RKO (cell line): ENCODE measurements around the gene ADCYAP1.

Experiments
- DNase-seq: peaks from one replicate; pipeline ENCODE4 v3.0.0-alpha.2; 2016; ENCODE audit warnings: low spot score

ADCYAP1 gene

DNA sequence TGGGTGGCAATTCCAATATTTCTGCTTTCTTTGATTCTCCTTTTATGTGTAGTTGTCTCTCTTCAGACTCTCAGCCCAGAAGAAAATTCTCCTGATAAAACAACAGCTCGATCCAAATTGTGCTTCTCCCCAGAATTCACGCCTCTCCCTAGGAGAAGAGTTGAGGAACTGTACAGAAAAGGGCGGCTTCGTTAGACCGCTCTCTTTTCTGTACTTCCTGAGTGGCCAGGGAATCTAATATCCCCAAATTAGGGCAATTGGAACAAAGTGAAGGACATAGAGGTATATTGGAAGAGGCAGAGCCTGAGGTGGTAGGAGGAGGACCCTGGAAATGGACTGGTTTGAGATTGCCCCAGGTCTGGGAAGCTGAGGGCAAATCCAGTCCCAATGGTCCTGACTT, 5.6 kb downstream of the ADCYAP1 start:
- DNase-seq, result no peak

GRCh38 chr18:911025-911424, 6.4 kb downstream of the ADCYAP1 start:
- DNase-seq, result no peak

GRCh38 chr18:911486-911885, 6.8 kb downstream of the ADCYAP1 start:
- no peak for DNase-seq

GRCh38 chr18:916562-916961, 11.9 kb downstream of the ADCYAP1 start:
- no peak for DNase-seq

GRCh38 chr18:919078-919477, 14.4 kb downstream of the ADCYAP1 start:
- DNase-seq, result no peak

GRCh38 chr18:923144-923866, 18.6 kb downstream of the ADCYAP1 start:
- DNase-seq, result no peak

- no peak for DNase-seq
Measured at GRCh38 chr18:924987-925386, 20.3 kb downstream of the ADCYAP1 start.

GRCh38 chr18:926946-927345, 22.3 kb downstream of the ADCYAP1 start:
- DNase-seq, result no peak

- no peak for DNase-seq
Measured at GRCh38 chr18:933082-933481, 28.4 kb downstream of the ADCYAP1 start.

- DNase-seq, result no peak
Measured at GRCh38 chr18:934518-935133, 30.0 kb downstream of the ADCYAP1 start.

GRCh38 chr18:936941-937340, 32.3 kb downstream of the ADCYAP1 start:
- no peak for DNase-seq

DNA sequence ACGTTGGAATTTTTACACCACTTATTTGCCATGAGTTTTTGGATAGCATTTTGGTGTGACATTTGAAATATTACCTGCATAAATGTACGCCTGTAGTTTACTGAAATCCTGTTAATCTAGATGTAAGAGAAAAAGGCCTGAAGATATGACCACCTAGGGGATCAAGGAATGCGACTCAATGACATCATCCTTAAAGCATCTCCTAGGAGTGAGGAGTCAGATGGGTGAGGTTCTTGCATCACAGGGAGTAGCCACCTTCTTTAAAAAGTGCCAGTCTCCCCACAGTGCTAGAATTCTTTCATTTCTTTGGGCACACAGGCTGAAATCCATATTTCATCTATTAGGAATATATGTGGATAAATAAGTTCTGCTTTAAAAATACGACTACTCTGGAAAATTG, 34.5 kb downstream of the ADCYAP1 start:
- DNase-seq, result peak; percentile 12

DNA sequence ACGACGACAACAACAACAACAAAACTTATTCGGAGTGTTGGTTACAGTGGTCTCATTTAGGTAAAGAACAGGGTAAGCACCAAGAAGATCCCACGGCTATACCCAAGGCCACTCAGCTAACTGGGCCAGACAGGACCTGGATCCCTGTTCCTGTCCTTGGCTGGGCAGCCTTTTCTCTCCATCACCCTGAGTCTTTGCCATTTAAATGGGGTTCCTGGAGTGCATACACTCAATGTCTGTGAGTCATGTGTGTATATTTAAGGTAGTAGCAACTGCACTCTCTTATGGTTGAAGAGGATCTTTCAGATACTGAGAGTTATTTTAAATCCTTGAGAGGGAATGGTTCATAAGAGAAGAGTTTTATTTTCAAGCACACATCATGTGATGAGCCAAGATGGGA, 35.3 kb downstream of the ADCYAP1 start:
- DNase-seq, result no peak

DNA sequence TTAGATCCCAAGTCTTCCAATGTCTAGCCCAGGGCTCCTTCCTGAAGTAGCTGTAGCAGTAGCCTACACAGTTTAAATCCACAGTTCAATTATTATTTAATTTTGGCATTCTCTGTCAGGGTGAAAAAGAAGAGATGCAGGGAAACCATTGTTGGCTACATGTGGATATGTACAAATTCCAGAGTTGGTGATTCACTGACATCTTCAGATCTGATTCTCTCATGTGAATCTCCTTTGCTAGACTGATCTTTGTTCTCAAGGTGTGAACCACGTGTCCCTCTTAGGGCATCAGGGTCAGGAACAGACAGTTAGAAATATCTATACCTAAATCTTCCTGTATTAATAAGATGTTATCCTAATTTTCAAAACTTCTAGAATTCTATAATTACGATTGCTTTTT, 36.7 kb downstream of the ADCYAP1 start:
- no peak for DNase-seq

DNA sequence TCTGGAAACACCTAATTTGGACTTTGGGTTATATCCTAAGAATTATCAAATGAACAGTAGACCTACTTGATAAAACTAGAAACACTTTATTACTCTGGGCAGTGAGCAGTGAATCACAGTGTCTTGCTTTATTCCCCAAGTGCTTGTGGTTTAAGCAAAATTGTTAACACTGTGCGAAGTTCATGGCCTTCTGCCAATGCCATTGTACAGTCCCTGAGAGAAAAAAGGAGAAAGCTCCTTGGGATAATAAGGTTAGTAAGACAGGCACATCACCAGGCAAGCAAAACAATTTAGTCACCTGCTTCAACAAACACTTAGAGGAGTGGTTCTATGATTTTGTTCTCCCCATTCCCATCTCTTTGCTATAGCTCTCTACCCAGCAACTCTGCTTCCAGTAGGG, 39.8 kb downstream of the ADCYAP1 start:
- DNase-seq, result no peak

GRCh38 chr18:949724-950631, 45.3 kb downstream of the ADCYAP1 start:
- no peak for DNase-seq

- no peak for DNase-seq
Measured at GRCh38 chr18:950882-951495, 46.3 kb downstream of the ADCYAP1 start.

- DNase-seq, result no peak
Measured at GRCh38 chr18:955384-956066, 50.9 kb downstream of the ADCYAP1 start.

- DNase-seq, result no peak
Measured at GRCh38 chr18:957829-958228, 53.2 kb downstream of the ADCYAP1 start.

- DNase-seq, result no peak
Measured at GRCh38 chr18:959854-960253, 55.2 kb downstream of the ADCYAP1 start.
